ENCODE measurements around the gene IBA57. TPM values are rescaled to one million over a fixed set of nuclear protein-coding genes. Genes with fewer than 3 reads are reported as not detected.

IBA57 gene
- total RNA-seq, 4 donors from 2014 or later = 4.9 to 15.7 (median 12.3) TPM

GRCh38 chr1:228213917-228214808 is 48.6 kb downstream of the IBA57 start:
- peaks cover 29 to 70% of the 10 kb centered on the region in 2 donors for H3K4me1 ChIP-seq
- no peak for ATAC-seq
- H3K9me3 ChIP-seq = no peaks in the 10 kb centered on the region
- in situ Hi-C loops (cut with MboI; ENCODE audit: low sequenced_read_pairs in 4 of 4) (no loop called here), intact Hi-C loops (cut with DNase I; ENCODE audit: low total_unique reads) (loop anchor here (5.0 kb wide), 1 partner anchor 63 kb away; no protein-coding TSS in a partner anchor)
- H3K27me3 ChIP-seq = no peaks in the 10 kb centered on the region
- DNase-seq = peak in 1 of 2 donors; percentile 26
- H3K36me3 ChIP-seq = peaks cover 0 to 41% of the 10 kb centered on the region in 2 donors
- peak overlapping the region; percentile 97 to 100 (median 100) for H3K27ac ChIP-seq
- TF ChIP-seq CTCF (IDR thresholded peaks at IDR 0.05 in 4 of 5, conservative IDR thresholded peaks at IDR 0.05 in 1 of 5) (no peak), POLR2A (IDR thresholded peaks at IDR 0.05) (no peak)
- H3K4me3 ChIP-seq = peak overlapping the region; percentile 39 to 57 (median 52)

GRCh38 chr1:228214921-228215662 is 49.5 kb downstream of the IBA57 start:
- peak overlapping the region in 1 of 4 donors; percentile 56 for H3K4me3 ChIP-seq
- H3K9me3 ChIP-seq = no peaks in the 10 kb centered on the region
- ATAC-seq = no peak
- H3K27me3 ChIP-seq = no peaks in the 10 kb centered on the region
- intact Hi-C loops (cut with DNase I; ENCODE audit: low total_unique reads) = loop anchor here (5.0 kb wide), 1 partner anchor 62 kb away; no protein-coding TSS in a partner anchor
- TF ChIP-seq POLR2A (IDR thresholded peaks at IDR 0.05) = no peak
- no peak for TF ChIP-seq CTCF (IDR thresholded peaks at IDR 0.05 in 4 of 5, conservative IDR thresholded peaks at IDR 0.05 in 1 of 5)
- peaks cover 35 to 76% of the 10 kb centered on the region in 2 donors for H3K4me1 ChIP-seq
- peak overlapping the region; percentile 97 to 100 (median 100) for H3K27ac ChIP-seq
- in situ Hi-C loops (cut with MboI; ENCODE audit: low sequenced_read_pairs in 4 of 4) = no loop called here
- DNase-seq = peak in 1 of 2 donors; percentile 27
- H3K36me3 ChIP-seq = peaks cover 0 to 50% of the 10 kb centered on the region in 2 donors

GRCh38 chr1:228215663-228216116 is 50.1 kb downstream of the IBA57 start:
- H3K36me3 ChIP-seq = peaks cover 0 to 56% of the 10 kb centered on the region in 2 donors
- H3K4me1 ChIP-seq = peaks cover 39 to 76% of the 10 kb centered on the region in 2 donors
- peak overlapping the region; percentile 97 to 100 (median 100) for H3K27ac ChIP-seq
- H3K27me3 ChIP-seq = no peaks in the 10 kb centered on the region
- DNase-seq = peak in 1 of 2 donors; percentile 36
- H3K9me3 ChIP-seq = no peaks in the 10 kb centered on the region
- TF ChIP-seq CTCF (IDR thresholded peaks at IDR 0.05 in 4 of 5, conservative IDR thresholded peaks at IDR 0.05 in 1 of 5) (no peak), POLR2A (IDR thresholded peaks at IDR 0.05) (no peak)
- no peak overlapping the region for H3K4me3 ChIP-seq
- ATAC-seq = no peak
- in situ Hi-C loops (cut with MboI; ENCODE audit: low sequenced_read_pairs in 4 of 4) (no loop called here), intact Hi-C loops (cut with DNase I; ENCODE audit: low total_unique reads) (no loop called here)

- Histone ChIP-seq H3K36me3 (peaks cover 0 to 63% of the 10 kb centered on the region in 2 donors), H3K27ac (peak overlapping the region; percentile 97 to 100 (median 100))
Observed at GRCh38 chr1:228216371-228217320, 51.0 kb downstream of the IBA57 start.

More at GRCh38 chr1:228216371-228217320, 51.0 kb downstream of the IBA57 start:
- peak in 1 of 2 donors; percentile 85 for DNase-seq
- peaks cover 40 to 75% of the 10 kb centered on the region in 2 donors for H3K4me1 ChIP-seq
- intact Hi-C loops (cut with DNase I; ENCODE audit: low total_unique reads) (no loop called here), in situ Hi-C loops (cut with MboI; ENCODE audit: low sequenced_read_pairs in 4 of 4) (no loop called here)
- ATAC-seq = peak in 1 of 2 donors; percentile 32
- H3K27me3 ChIP-seq = no peaks in the 10 kb centered on the region
- TF ChIP-seq CTCF (IDR thresholded peaks at IDR 0.05 in 4 of 5, conservative IDR thresholded peaks at IDR 0.05 in 1 of 5) (no peak), POLR2A (IDR thresholded peaks at IDR 0.05) (no peak)
- no peaks in the 10 kb centered on the region for H3K9me3 ChIP-seq
- H3K4me3 ChIP-seq = no peak overlapping the region
